WTC11 (cell line): ENCODE measurements around the gene CLCA1. TPM values are rescaled to one million over a fixed set of nuclear protein-coding genes. Genes with fewer than 3 reads are reported as not detected.

Experiments used
- ATAC-seq: fragments of 200-7000 bp; cut with Tn5 transposase; 2 replicates; pipeline ENCODE4 v1.10.0; 2021; ENCODE audit warnings: mild to moderate bottlenecking, moderate library complexity
- CTCF ChIA-PET: fragments of 300-600 bp; sonication (Branson Sonifier 250); formaldehyde crosslinking; loops from one replicate; lab custom pipeline; 2021; ENCODE audit warnings: antibody characterized with exemption; lab: Charles Lee
- POLR2A ChIA-PET: fragments of 350-600 bp; sonication (Branson Sonifier 250); formaldehyde crosslinking; loops from one replicate; lab custom pipeline; 2021; ENCODE audit warnings: antibody characterized with exemption; lab: Charles Lee
- DNase-seq: peaks from one replicate; pipeline ENCODE4 v3.0.0; 2021; ENCODE audit warnings: low spot score
- H3K27ac Mint-ChIP-seq: 2 replicates; pipeline ENCODE4 v1.8.0; 2021; ENCODE audit warnings: mixed read lengths
- H3K27me3 Mint-ChIP-seq: 2 replicates; pipeline ENCODE4 v1.8.0; 2021; ENCODE audit warnings: low read depth, mild to moderate bottlenecking, moderate library complexity, mixed read lengths
- H3K36me3 Mint-ChIP-seq: 2 replicates; pipeline ENCODE4 v1.8.0; 2021; ENCODE audit warnings: mixed read lengths
- H3K4me1 Mint-ChIP-seq: 2 replicates; pipeline ENCODE4 v1.8.0; 2022; ENCODE audit warnings: mixed read lengths
- H3K4me3 Mint-ChIP-seq: 2 replicates; pipeline ENCODE4 v1.8.0; 2021; ENCODE audit warnings: mild to moderate bottlenecking, moderate library complexity, mixed read lengths
- H3K9me3 Mint-ChIP-seq: 2 replicates; pipeline ENCODE4 v1.8.0; 2021; ENCODE audit warnings: mixed read lengths
- AR ChIP-seq: fragments of 250-450 bp; sonication (Bioruptor Pico); IDR thresholded peaks from 2 replicates; pipeline ENCODE4 v1.9.0; 2021; ENCODE audit warnings: mild to moderate bottlenecking
- CREM ChIP-seq: sonication (generic); formaldehyde crosslinking; IDR thresholded peaks from 2 replicates; pipeline ENCODE4 v1.8.1; 2022; ENCODE audit warnings: mild to moderate bottlenecking, missing genetic modification reagents, moderate library complexity
- ETV6 ChIP-seq: sonication (generic); formaldehyde crosslinking; IDR thresholded peaks from 2 replicates; pipeline ENCODE4 v1.8.1; 2022; ENCODE audit warnings: mild to moderate bottlenecking, missing genetic modification reagents
- FOXP1 ChIP-seq: sonication (generic); formaldehyde crosslinking; IDR thresholded peaks from 2 replicates; pipeline ENCODE4 v1.8.0; 2022; ENCODE audit warnings: missing genetic modification reagents, mild to moderate bottlenecking, moderate library complexity, borderline replicate concordance
- FOXP4 ChIP-seq: sonication (generic); formaldehyde crosslinking; IDR thresholded peaks from 2 replicates; pipeline ENCODE4 v1.8.0; 2022; ENCODE audit warnings: mild to moderate bottlenecking, missing genetic modification reagents
- GABPB1 ChIP-seq: sonication (generic); formaldehyde crosslinking; IDR thresholded peaks from 2 replicates; pipeline ENCODE4 v1.8.1; 2023; ENCODE audit warnings: mild to moderate bottlenecking, missing genetic modification reagents
- GTF2I ChIP-seq: fragments of 250-450 bp; sonication (Bioruptor Pico); conservative IDR thresholded peaks from 2 replicates; pipeline ENCODE4 v1.4.0; 2021; ENCODE audit warnings: mild to moderate bottlenecking
- MAX ChIP-seq: sonication (generic); formaldehyde crosslinking; IDR thresholded peaks from 2 replicates; pipeline ENCODE4 v1.8.0; 2022; ENCODE audit warnings: mild to moderate bottlenecking, missing genetic modification reagents
- MLX ChIP-seq: sonication (generic); formaldehyde crosslinking; IDR thresholded peaks from 2 replicates; pipeline ENCODE4 v1.8.1; 2023; ENCODE audit warnings: mild to moderate bottlenecking, missing genetic modification reagents, moderate library complexity
- MXD4 ChIP-seq: fragments of 250-450 bp; sonication (Bioruptor Pico); IDR thresholded peaks from 2 replicates; pipeline ENCODE4 v1.8.0; 2021; ENCODE audit warnings: mild to moderate bottlenecking, moderate library complexity, borderline replicate concordance
- MYBL2 ChIP-seq: sonication (generic); formaldehyde crosslinking; IDR thresholded peaks from 2 replicates; pipeline ENCODE4 v1.8.1; 2023; ENCODE audit warnings: mild to moderate bottlenecking, moderate library complexity, missing genetic modification reagents
- PRDM15 ChIP-seq: sonication (generic); formaldehyde crosslinking; IDR thresholded peaks from 2 replicates; pipeline ENCODE4 v1.8.0; 2022; ENCODE audit warnings: missing genetic modification reagents
- PRRX2 ChIP-seq: fragments of 250-450 bp; sonication (Bioruptor Pico); IDR thresholded peaks from 2 replicates; pipeline ENCODE4 v1.8.0; 2021; ENCODE audit warnings: mild to moderate bottlenecking
- ZNF121 ChIP-seq: sonication (generic); formaldehyde crosslinking; IDR thresholded peaks from 2 replicates; pipeline ENCODE4 v1.8.0; 2023; ENCODE audit warnings: missing genetic modification reagents
- ZNF425 ChIP-seq: fragments of 250-450 bp; sonication (Bioruptor Pico); conservative IDR thresholded peaks from 2 replicates; pipeline ENCODE4 v1.9.0; 2021; ENCODE audit warnings: mild to moderate bottlenecking
- ZSCAN18 ChIP-seq: fragments of 250-450 bp; sonication (Bioruptor Pico); IDR thresholded peaks from 2 replicates; pipeline ENCODE4 v2.1.2; 2022; ENCODE audit warnings: mild to moderate bottlenecking, moderate library complexity
- total RNA-seq: library from RNA; stranded (reverse); gene quantifications from 3 replicates; pipeline ENCODE4 v1.2.3, GENCODE V29; 2021

CLCA1 gene
- total RNA-seq, 1 experiment from 2014 or later, result 0.11 TPM

- TF ChIP-seq AR, result no peak
- TF ChIP-seq PRDM15 (CRISPR knock-in tag), result no peak
- no peak for TF ChIP-seq ZNF121 (CRISPR knock-in tag)
- no peak for TF ChIP-seq GABPB1 (CRISPR knock-in tag)
- no peak for TF ChIP-seq ZSCAN18 (CRISPR knock-in tag)
These were observed 52.8 kb downstream of the CLCA1 start (continued) for GRCh38 chr1:86521522-86521891.

GRCh38 chr1:86522240-86522639, 53.5 kb downstream of the CLCA1 start:
- peaks cover 32% of the 10 kb centered on the region for H3K9me3 Mint-ChIP-seq
- ATAC-seq (no peak), DNase-seq (no peak)
- H3K4me1 Mint-ChIP-seq, result peaks cover 4% of the 10 kb centered on the region
- H3K36me3 Mint-ChIP-seq, result peaks cover 18% of the 10 kb centered on the region
- no peak overlapping the region for H3K4me3 Mint-ChIP-seq
- H3K27me3 Mint-ChIP-seq, result no peaks in the 10 kb centered on the region
- H3K27ac Mint-ChIP-seq, result no peak overlapping the region
- POLR2A ChIA-PET, result no interaction called here
- CTCF ChIA-PET, result no interaction called here
- TF ChIP-seq PRRX2 (CRISPR knock-in tag) (no peak), PRDM15 (CRISPR knock-in tag) (no peak), FOXP1 (CRISPR knock-in tag) (no peak), FOXP4 (CRISPR knock-in tag) (no peak), GTF2I (CRISPR knock-in tag) (no peak), MYBL2 (no peak), MXD4 (CRISPR knock-in tag) (no peak), MAX (CRISPR knock-in tag) (no peak), ETV6 (CRISPR knock-in tag) (no peak), CREM (CRISPR knock-in tag) (no peak), ZNF425 (no peak), MLX (CRISPR knock-in tag) (no peak)
